ENCODE results near the gene TTLL12.

- no peak for TF ChIP-seq EZH2phosphoT487 (IDR thresholded peaks at IDR 0.05; ENCODE audit: borderline replicate concordance, low read depth, low read length)
- TF ChIP-seq, protein P1, sequence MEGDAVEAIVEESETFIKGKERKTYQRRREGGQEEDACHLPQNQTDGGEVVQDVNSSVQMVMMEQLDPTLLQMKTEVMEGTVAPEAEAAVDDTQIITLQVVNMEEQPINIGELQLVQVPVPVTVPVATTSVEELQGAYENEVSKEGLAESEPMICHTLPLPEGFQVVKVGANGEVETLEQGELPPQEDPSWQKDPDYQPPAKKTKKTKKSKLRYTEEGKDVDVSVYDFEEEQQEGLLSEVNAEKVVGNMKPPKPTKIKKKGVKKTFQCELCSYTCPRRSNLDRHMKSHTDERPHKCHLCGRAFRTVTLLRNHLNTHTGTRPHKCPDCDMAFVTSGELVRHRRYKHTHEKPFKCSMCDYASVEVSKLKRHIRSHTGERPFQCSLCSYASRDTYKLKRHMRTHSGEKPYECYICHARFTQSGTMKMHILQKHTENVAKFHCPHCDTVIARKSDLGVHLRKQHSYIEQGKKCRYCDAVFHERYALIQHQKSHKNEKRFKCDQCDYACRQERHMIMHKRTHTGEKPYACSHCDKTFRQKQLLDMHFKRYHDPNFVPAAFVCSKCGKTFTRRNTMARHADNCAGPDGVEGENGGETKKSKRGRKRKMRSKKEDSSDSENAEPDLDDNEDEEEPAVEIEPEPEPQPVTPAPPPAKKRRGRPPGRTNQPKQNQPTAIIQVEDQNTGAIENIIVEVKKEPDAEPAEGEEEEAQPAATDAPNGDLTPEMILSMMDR (conservative IDR thresholded peaks at IDR 0.05; ENCODE audit: low read length): no peak
These were observed 12.8 kb downstream of the TTLL12 start for GRCh38 chr22:43173976-43174720.

Measured in OCI-LY7 (cell line).